ENCODE results near the gene KITLG.

DNA sequence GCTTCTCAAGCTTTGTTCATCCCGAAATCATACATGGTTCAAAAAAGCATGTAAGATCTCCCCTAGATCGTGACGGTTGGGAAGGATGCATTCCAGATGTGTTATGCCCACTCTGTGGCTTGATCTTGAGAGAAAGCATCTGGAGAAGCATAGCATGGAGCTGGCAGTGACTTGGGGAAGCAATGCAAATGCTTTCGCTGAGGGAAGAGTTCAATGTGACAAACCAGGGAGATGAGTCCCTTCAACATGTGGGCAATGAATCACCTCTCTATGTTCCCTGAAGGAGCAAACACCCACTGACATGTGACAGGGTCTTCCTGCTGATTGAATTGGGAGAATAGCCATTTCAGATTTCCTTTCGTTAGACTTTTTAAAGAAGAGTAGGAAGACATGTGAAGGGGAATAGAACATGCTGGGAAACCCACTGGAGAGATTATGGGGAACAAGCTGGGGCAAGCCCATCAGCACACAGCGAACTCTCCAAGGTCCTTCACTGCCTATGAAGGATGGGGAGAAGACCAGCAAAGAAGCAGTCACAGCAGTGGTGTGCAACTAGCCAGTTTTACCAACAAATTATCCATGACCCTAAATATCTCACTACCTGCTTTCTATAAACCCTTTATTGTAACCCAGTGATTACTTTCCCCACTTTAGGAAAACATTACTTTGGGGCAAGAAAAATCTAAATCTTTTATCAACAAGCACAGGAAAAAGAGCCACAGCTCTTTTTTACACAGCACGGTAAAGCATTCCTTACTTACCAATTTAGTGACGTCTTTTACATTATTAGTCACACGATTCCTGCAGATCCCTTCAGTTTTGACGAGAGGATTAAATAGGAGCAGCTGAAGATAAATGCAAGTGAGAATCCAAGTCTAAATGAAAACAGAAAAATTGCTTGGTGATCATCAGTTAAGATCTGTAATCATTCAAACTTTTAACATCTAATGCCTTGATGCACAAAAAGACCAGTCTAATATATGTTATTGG is 35.0 kb downstream of the KITLG start:
- TF ChIP-seq, protein P1, sequence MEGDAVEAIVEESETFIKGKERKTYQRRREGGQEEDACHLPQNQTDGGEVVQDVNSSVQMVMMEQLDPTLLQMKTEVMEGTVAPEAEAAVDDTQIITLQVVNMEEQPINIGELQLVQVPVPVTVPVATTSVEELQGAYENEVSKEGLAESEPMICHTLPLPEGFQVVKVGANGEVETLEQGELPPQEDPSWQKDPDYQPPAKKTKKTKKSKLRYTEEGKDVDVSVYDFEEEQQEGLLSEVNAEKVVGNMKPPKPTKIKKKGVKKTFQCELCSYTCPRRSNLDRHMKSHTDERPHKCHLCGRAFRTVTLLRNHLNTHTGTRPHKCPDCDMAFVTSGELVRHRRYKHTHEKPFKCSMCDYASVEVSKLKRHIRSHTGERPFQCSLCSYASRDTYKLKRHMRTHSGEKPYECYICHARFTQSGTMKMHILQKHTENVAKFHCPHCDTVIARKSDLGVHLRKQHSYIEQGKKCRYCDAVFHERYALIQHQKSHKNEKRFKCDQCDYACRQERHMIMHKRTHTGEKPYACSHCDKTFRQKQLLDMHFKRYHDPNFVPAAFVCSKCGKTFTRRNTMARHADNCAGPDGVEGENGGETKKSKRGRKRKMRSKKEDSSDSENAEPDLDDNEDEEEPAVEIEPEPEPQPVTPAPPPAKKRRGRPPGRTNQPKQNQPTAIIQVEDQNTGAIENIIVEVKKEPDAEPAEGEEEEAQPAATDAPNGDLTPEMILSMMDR (IDR thresholded peaks at IDR 0.05 in 4 of 5, conservative IDR thresholded peaks at IDR 0.05 in 1 of 5): no peak
- no peak for TF ChIP-seq POLR2A (IDR thresholded peaks at IDR 0.05)
